ENCODE data around the gene AREL1.

AREL1 gene

GRCh38 chr14:74669846-74670245 lies 43.0 kb downstream of the AREL1 start:
- POLR2A ChIA-PET, result no interaction called here
- CTCF ChIA-PET, result no interaction called here
- no peak overlapping the region for H3K4me3 ChIP-seq (ENCODE audit: low read depth, low read length)
- TF ChIP-seq ZNF561 (tag by site-specific recombination; IDR thresholded peaks at IDR 0.05; ENCODE audit: borderline replicate concordance), result no peak
- TF ChIP-seq ZNF24 (tag by site-specific recombination; IDR thresholded peaks at IDR 0.05), result no peak
- TF ChIP-seq ZNF624 (tag by site-specific recombination; IDR thresholded peaks at IDR 0.05), result no peak
- TF ChIP-seq ZNF2 (tag by site-specific recombination; IDR thresholded peaks at IDR 0.05), result no peak
- no peak for TF ChIP-seq ZNF221 (tag by site-specific recombination; IDR thresholded peaks at IDR 0.05; ENCODE audit: borderline replicate concordance)
- no peak for TF ChIP-seq ZNF654 (tag by site-specific recombination; IDR thresholded peaks at IDR 0.05; ENCODE audit: low read depth)
- no peak for TF ChIP-seq ZNF768 (tag by site-specific recombination; IDR thresholded peaks at IDR 0.05)
- TF ChIP-seq ZNF626 (tag by site-specific recombination; IDR thresholded peaks at IDR 0.05), result no peak
- TF ChIP-seq, protein P1, sequence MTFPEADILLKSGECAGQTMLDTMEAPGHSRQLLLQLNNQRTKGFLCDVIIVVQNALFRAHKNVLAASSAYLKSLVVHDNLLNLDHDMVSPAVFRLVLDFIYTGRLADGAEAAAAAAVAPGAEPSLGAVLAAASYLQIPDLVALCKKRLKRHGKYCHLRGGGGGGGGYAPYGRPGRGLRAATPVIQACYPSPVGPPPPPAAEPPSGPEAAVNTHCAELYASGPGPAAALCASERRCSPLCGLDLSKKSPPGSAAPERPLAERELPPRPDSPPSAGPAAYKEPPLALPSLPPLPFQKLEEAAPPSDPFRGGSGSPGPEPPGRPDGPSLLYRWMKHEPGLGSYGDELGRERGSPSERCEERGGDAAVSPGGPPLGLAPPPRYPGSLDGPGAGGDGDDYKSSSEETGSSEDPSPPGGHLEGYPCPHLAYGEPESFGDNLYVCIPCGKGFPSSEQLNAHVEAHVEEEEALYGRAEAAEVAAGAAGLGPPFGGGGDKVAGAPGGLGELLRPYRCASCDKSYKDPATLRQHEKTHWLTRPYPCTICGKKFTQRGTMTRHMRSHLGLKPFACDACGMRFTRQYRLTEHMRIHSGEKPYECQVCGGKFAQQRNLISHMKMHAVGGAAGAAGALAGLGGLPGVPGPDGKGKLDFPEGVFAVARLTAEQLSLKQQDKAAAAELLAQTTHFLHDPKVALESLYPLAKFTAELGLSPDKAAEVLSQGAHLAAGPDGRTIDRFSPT (tag by site-specific recombination; IDR thresholded peaks at IDR 0.05), result no peak
- no peak for TF ChIP-seq ZNF707 (tag by site-specific recombination; IDR thresholded peaks at IDR 0.05)
- no peak for TF ChIP-seq REST (tag by site-specific recombination; IDR thresholded peaks at IDR 0.05)
- no peak for TF ChIP-seq ZNF692 (tag by site-specific recombination; IDR thresholded peaks at IDR 0.05)
- H3K4me1 ChIP-seq (ENCODE audit: control insufficient read depth, insufficient read depth, low read length), result no peaks in the 10 kb centered on the region
- H3K36me3 ChIP-seq (ENCODE audit: control insufficient read depth in 2 of 2, insufficient read depth in 1 of 2, low read length in 2 of 2), result peaks cover 49 to 92% of the 10 kb centered on the region in 2 experiments
- no peaks in the 10 kb centered on the region for H3K9me3 ChIP-seq (ENCODE audit: control insufficient read depth, insufficient read depth, low read depth, low read length)
- no peak overlapping the region for H3K27ac ChIP-seq (ENCODE audit: extremely low read depth, low read depth, low read length)

DNA sequence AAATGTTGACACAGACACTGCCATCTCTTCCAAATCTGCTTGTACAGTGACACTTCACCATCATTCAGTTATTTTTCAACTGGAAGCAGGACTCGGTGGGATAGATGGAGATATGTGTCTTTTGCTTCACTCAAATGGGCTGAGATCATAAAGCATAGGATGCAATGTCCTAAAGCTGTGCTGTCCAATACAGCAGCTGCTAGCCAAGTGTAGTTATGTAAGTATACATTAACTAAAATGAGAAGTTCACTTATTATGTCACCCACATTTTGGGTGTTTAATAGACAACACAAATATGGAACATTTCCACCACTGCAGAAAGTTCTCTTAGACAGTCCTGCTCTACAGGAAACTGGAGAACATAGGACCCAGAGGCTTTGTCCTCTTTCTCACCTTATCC lies 43.6 kb downstream of the AREL1 start:
- no peak overlapping the region for H3K4me3 ChIP-seq (ENCODE audit: low read depth, low read length)
- ChIA-PET CTCF (interaction anchor here (0.7 kb wide), 1 partner anchor 56 kb away, joined by 3 read pairs; no protein-coding TSS in a partner anchor), POLR2A (no interaction called here)
- H3K27ac ChIP-seq (ENCODE audit: extremely low read depth, low read depth, low read length), result no peak overlapping the region
- peaks cover 48 to 91% of the 10 kb centered on the region in 2 experiments for H3K36me3 ChIP-seq (ENCODE audit: control insufficient read depth in 2 of 2, insufficient read depth in 1 of 2, low read length in 2 of 2)
- no peaks in the 10 kb centered on the region for H3K4me1 ChIP-seq (ENCODE audit: control insufficient read depth, insufficient read depth, low read length)
- no peak for TF ChIP-seq SP3 (tag by site-specific recombination; IDR thresholded peaks at IDR 0.05)
- no peak for TF ChIP-seq ZNF529 (tag by site-specific recombination; IDR thresholded peaks at IDR 0.05; ENCODE audit: insufficient replicate concordance)
- TF ChIP-seq ZNF510 (tag by site-specific recombination; IDR thresholded peaks at IDR 0.05; ENCODE audit: insufficient replicate concordance), result no peak
- TF ChIP-seq ZNF19 (tag by site-specific recombination; IDR thresholded peaks at IDR 0.05; ENCODE audit: low read depth), result no peak
- TF ChIP-seq TRIM28 (IDR thresholded peaks at IDR 0.05; ENCODE audit: borderline replicate concordance, low read length), result no peak
- H3K9me3 ChIP-seq (ENCODE audit: control insufficient read depth, insufficient read depth, low read depth, low read length), result no peaks in the 10 kb centered on the region
